Measurements from ENCODE around the gene NPTN. TPM values are rescaled to one million over a fixed set of nuclear protein-coding genes. Genes with fewer than 3 reads are reported as not detected.
A peak's percentile ranks its signal among the peaks of the same experiment; 100 is the strongest.

The NPTN gene
- total and polyA plus RNA-seq, 2 experiments from 2014 or later: 56.3 to 113 TPM

- no peak overlapping the region for H2AFZ ChIP-seq
- no peaks in the 10 kb centered on the region for H3K27me3 ChIP-seq (ENCODE audit: insufficient read depth)
- H3K4me3 ChIP-seq: no peak overlapping the region
- no peak for TF ChIP-seq NANOG (IDR thresholded peaks at IDR 0.05; ENCODE audit: borderline replicate concordance)
- TF ChIP-seq REST (IDR thresholded peaks at IDR 0.05; ENCODE audit: unreplicated experiment): no peak
- no peak for TF ChIP-seq EZH2phosphoT487 (IDR thresholded peaks at IDR 0.05; ENCODE audit: unreplicated experiment)
- no peak for TF ChIP-seq CTCF (conservative IDR thresholded peaks at IDR 0.05; ENCODE audit: low read depth in 2 of 2)
- TF ChIP-seq EZH2 (IDR thresholded peaks at IDR 0.05; ENCODE audit: low read depth, unreplicated experiment): no peak
- TF ChIP-seq STAT1 (IDR thresholded peaks at IDR 0.05; ENCODE audit: unreplicated experiment): no peak
- no peak for TF ChIP-seq ETS1 (IDR thresholded peaks at IDR 0.05)
- no peak for TF ChIP-seq ZNF114 (CRISPR knock-in tag; IDR thresholded peaks at IDR 0.05)
- TF ChIP-seq JUNB (IDR thresholded peaks at IDR 0.05; ENCODE audit: unreplicated experiment): no peak
- no peak for TF ChIP-seq ZNF462 (CRISPR knock-in tag; IDR thresholded peaks at IDR 0.05)
- TF ChIP-seq POLR2AphosphoS5 (IDR thresholded peaks at IDR 0.05; ENCODE audit: low read depth): no peak
- peaks cover 27% of the 10 kb centered on the region for H3K79me2 ChIP-seq (replicated peaks; ENCODE audit: insufficient read depth)
- Mint-ChIP-seq H3K36me3 (ENCODE audit: low read depth) (no peaks in the 10 kb centered on the region), H3K4me3 (peak overlapping the region; percentile 83; the same call in 1 of the 3 replicates), H3K27ac (no peak overlapping the region), H3K4me1 (peaks cover 39% of the 10 kb centered on the region), H3K27me3 (ENCODE audit: insufficient read depth, low read depth, poor library complexity) (peaks cover 4% of the 10 kb centered on the region), H3K9me3 (no peaks in the 10 kb centered on the region)
- H3K27ac ChIP-seq (ENCODE audit: low read depth): no peak overlapping the region
- ATAC-seq: no peak
- H3K36me3 ChIP-seq (ENCODE audit: insufficient read depth): no peaks in the 10 kb centered on the region
- H3K9me2 ChIP-seq (ENCODE audit: insufficient read depth): no peaks in the 10 kb centered on the region
- DNase-seq (ENCODE audit: low spot score): no peak
- H3K4me1 ChIP-seq (ENCODE audit: insufficient read depth): peaks cover 26% of the 10 kb centered on the region
- H4K20me1 ChIP-seq (replicated peaks; ENCODE audit: insufficient read depth): peaks cover 19% of the 10 kb centered on the region
- H3F3A ChIP-seq (replicated peaks; ENCODE audit: low read depth): 0 out of 2 replicates have a peak, but pooled peaks cover 6% of the 10 kb centered on the region
- H3K4me2 ChIP-seq: no peak overlapping the region
Measured at GRCh38 chr15:73682600-73683090, 49.5 kb upstream of the NPTN start.

Data from GM23338 (cell line).